HEK293 (cell line): Measurements from ENCODE around the gene KIAA0232.

Experiments
- CTCF ChIA-PET: fragments of 350-600 bp; formaldehyde crosslinking; extraction: SDS; loops from one replicate; lab custom pipeline; 2021; ENCODE audit warnings: antibody characterized with exemption; lab: Yijun Ruan, JAX
- POLR2A ChIA-PET: fragments of 300-600 bp; formaldehyde crosslinking; extraction: SDS; loops from one replicate; lab custom pipeline; 2020; ENCODE audit warnings: antibody characterized with exemption, inconsistent platforms; lab: Yijun Ruan, JAX
- H3K27ac ChIP-seq: fragments of 200-500 bp; sonication (Bioruptor generic); 2 replicates; pipeline ENCODE4 v1.5.1; 2014; ENCODE audit warnings: low read depth, low read length, control low read depth, inconsistent platforms; ENCODE audit errors: extremely low read depth
- H3K36me3 ChIP-seq, 2 experiments: fragments of 200-500 bp in 1 of 2; sonication (Bioruptor generic) in 1 of 2; 1 replicate in 1 of 2; 2 replicates in 1 of 2; pipeline ENCODE4 v1.5.1; 2014 to 2017; ENCODE audit warnings: inconsistent platforms in 2 of 2, low read length in 2 of 2; ENCODE audit not compliant: control insufficient read depth in 2 of 2, insufficient read depth in 1 of 2
- H3K4me1 ChIP-seq: fragments of 200-500 bp; sonication (Bioruptor generic); 2 replicates; pipeline ENCODE4 v1.5.1; 2014; ENCODE audit warnings: mild to moderate bottlenecking, low read length, inconsistent platforms; ENCODE audit not compliant: control insufficient read depth, insufficient read depth
- H3K4me3 ChIP-seq: 2 replicates; pipeline ENCODE4 v1.5.1; 2011; ENCODE audit warnings: low read depth, mild to moderate bottlenecking, control low read depth, low read length, moderate library complexity
- H3K9me3 ChIP-seq: fragments of 200-500 bp; sonication (Bioruptor generic); 2 replicates; pipeline ENCODE4 v1.5.1; 2014; ENCODE audit warnings: low read depth, low read length, inconsistent platforms; ENCODE audit not compliant: control insufficient read depth, insufficient read depth
- HOXC10 ChIP-seq: sonication (generic); formaldehyde crosslinking; IDR thresholded peaks from 2 replicates; pipeline ENCODE4 v1.8.1; 2023; ENCODE audit warnings: mild to moderate bottlenecking, missing genetic modification reagents
- KLF9 ChIP-seq: fragments of 450-650 bp; formaldehyde crosslinking; IDR thresholded peaks from 2 replicates; pipeline ENCODE4 v1.5.1; 2016; ENCODE audit warnings: missing biosample characterization, missing genetic modification characterization, low read depth
- YY1 ChIP-seq: fragments of 450-650 bp; formaldehyde crosslinking; IDR thresholded peaks from 2 replicates; pipeline ENCODE4 v1.5.1; 2018; ENCODE audit warnings: missing biosample characterization, missing genetic modification characterization
- ZBTB8A ChIP-seq: fragments of 450-650 bp; formaldehyde crosslinking; IDR thresholded peaks from 2 replicates; pipeline ENCODE4 v1.5.1; 2016; ENCODE audit warnings: missing biosample characterization, missing genetic modification characterization
- ZNF350 ChIP-seq: fragments of 450-650 bp; formaldehyde crosslinking; IDR thresholded peaks from 2 replicates; pipeline ENCODE4 v1.5.0; 2017; ENCODE audit warnings: missing biosample characterization, mild to moderate bottlenecking, missing genetic modification characterization
- ZNF621 ChIP-seq: fragments of 450-650 bp; formaldehyde crosslinking; IDR thresholded peaks from 2 replicates; pipeline ENCODE4 v1.5.1; 2017; ENCODE audit warnings: missing biosample characterization, missing genetic modification characterization
- ZNF747 ChIP-seq: fragments of 450-650 bp; formaldehyde crosslinking; IDR thresholded peaks from 2 replicates; pipeline ENCODE4 v1.5.1; 2016; ENCODE audit warnings: missing biosample characterization, missing genetic modification characterization
- TF ChIP-seq, protein P1 (sequence below): fragments of 450-650 bp; formaldehyde crosslinking; IDR thresholded peaks from 2 replicates; pipeline ENCODE4 v1.5.1; 2016; ENCODE audit warnings: missing biosample characterization, missing genetic modification characterization
- TF ChIP-seq, protein P2 (sequence below): fragments of 450-650 bp; formaldehyde crosslinking; IDR thresholded peaks from 2 replicates; pipeline ENCODE4 v1.5.1; 2017; ENCODE audit warnings: missing biosample characterization, missing genetic modification characterization
- TF ChIP-seq, protein P3 (sequence below): fragments of 450-650 bp; formaldehyde crosslinking; IDR thresholded peaks from 2 replicates; pipeline ENCODE4 v1.5.1; 2016; ENCODE audit warnings: missing biosample characterization, missing genetic modification characterization
- TF ChIP-seq, protein P4 (sequence below): fragments of 450-650 bp; IDR thresholded peaks from 2 replicates; pipeline ENCODE4 v1.5.1; 2018; ENCODE audit warnings: missing biosample characterization, missing genetic modification characterization
- TF ChIP-seq, protein P5 (sequence below): fragments of 450-650 bp; formaldehyde crosslinking; IDR thresholded peaks from 2 replicates; pipeline ENCODE4 v1.5.1; 2016; ENCODE audit warnings: missing biosample characterization, missing genetic modification characterization
- TF ChIP-seq, protein P6 (sequence below): fragments of 450-650 bp; formaldehyde crosslinking; IDR thresholded peaks from 2 replicates; pipeline ENCODE4 v1.5.1; 2016; ENCODE audit warnings: missing biosample characterization, missing genetic modification characterization, borderline replicate concordance

The KIAA0232 gene

DNA sequence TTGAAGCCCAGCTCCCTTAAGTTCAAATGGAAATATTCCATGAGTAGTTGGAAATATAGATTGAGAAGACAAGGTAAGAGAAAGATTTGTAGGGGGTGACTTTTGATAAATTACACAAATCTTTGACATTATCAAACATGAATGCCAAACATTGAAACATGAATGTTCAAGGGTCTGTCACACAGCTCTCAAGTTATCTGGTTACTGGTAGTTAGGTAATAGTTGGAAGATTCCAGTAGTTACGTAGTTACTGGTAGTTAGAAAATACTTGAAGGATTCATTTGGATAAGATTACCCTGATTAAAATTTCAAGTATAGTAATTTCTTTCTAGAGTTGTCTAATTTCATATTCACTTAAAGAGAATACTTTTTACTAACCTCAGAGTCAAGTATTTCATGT, 20.7 kb downstream of the KIAA0232 start (continued):
- no peak for TF ChIP-seq ZNF621 (tag by site-specific recombination)
- no peak for TF ChIP-seq HOXC10
- TF ChIP-seq ZBTB8A (tag by site-specific recombination): no peak

DNA sequence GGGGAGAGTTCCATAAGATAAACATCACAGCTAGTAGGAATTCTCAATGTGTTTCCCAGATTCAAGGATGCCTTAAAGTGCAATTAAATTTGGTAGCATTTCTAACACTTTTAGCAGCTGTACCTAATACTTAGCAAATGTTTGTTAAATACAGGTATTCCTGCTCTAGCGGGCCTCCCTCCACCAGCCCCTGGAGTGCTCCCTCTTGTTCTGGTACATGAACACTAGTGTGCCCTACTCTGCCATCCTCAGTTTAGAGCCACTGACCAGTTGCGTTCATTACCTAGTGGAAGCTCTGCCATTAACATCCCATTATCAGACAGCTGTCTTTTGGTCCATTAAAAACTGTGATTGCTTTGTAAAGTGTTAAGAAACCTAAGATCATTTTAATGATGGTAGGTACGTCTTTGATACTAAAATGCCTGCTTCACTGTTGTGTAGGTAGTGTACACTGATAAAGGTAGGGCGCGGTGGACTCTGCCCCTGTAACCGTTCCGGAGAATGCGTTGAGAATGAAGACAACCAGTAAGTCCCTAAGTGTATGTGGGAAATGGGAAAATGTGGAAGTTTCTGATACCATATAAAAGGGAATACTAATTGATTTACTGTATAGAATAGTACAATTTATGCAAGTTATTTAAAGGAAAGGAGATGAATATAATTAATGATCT, 21.7 kb downstream of the KIAA0232 start:
- POLR2A ChIA-PET: interaction anchor here (0.6 kb wide), 1 partner anchor 1256 kb away, joined by 3 read pairs; no protein-coding TSS in a partner anchor
- CTCF ChIA-PET: interaction anchor here (0.7 kb wide), 1 partner anchor 1538 kb away, joined by 3 read pairs; no protein-coding TSS in a partner anchor
- no peaks in the 10 kb centered on the region; the same call in 1 of the 2 replicates for H3K4me1 ChIP-seq
- no peaks in the 10 kb centered on the region for H3K36me3 ChIP-seq
- H3K4me3 ChIP-seq: no peak overlapping the region
- H3K9me3 ChIP-seq: no peaks in the 10 kb centered on the region
- no peak overlapping the region for H3K27ac ChIP-seq
- TF ChIP-seq HOXC10 (no peak), ZNF350 (no peak)
- TF ChIP-seq, protein P1, sequence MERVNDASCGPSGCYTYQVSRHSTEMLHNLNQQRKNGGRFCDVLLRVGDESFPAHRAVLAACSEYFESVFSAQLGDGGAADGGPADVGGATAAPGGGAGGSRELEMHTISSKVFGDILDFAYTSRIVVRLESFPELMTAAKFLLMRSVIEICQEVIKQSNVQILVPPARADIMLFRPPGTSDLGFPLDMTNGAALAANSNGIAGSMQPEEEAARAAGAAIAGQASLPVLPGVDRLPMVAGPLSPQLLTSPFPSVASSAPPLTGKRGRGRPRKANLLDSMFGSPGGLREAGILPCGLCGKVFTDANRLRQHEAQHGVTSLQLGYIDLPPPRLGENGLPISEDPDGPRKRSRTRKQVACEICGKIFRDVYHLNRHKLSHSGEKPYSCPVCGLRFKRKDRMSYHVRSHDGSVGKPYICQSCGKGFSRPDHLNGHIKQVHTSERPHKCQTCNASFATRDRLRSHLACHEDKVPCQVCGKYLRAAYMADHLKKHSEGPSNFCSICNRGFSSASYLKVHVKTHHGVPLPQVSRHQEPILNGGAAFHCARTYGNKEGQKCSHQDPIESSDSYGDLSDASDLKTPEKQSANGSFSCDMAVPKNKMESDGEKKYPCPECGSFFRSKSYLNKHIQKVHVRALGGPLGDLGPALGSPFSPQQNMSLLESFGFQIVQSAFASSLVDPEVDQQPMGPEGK (tag by site-specific recombination): no peak

DNA sequence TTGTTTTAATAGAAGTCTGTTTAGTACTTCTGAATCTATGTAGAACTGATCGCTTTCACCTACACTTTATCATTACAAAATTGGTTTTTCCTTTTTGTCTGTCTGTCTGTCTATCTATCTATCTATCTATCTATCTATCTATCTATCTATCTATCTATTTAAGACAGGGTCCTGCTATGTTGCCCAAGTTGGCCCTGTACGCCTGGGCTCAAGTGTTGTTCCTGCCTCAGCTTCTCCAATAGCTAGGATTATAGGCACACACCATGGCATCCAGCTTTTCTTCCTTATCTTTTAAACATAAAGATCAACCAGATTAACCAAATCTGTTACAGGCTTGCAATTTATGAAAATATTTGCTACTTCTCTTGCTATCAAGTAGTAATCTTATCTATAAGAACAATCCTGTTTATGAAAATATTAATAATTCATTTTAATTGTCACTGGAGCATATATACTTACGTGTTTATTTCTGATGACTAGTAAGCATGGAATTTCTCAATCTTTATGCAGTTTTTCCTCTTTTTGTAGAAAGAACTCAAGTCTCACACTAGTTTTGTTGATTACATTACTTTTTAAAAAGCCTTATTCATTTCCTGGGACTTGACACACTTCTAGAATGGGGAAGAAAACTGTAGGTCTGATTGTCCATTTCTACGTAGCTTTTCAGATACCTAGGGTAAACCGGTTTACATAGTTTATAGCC, 24.5 kb downstream of the KIAA0232 start:
- Histone ChIP-seq H3K9me3 (no peaks in the 10 kb centered on the region), H3K4me3 (no peak overlapping the region), H3K4me1 (no peaks in the 10 kb centered on the region), H3K36me3 (no peaks in the 10 kb centered on the region), H3K27ac (no peak overlapping the region)
- TF ChIP-seq, protein P2, sequence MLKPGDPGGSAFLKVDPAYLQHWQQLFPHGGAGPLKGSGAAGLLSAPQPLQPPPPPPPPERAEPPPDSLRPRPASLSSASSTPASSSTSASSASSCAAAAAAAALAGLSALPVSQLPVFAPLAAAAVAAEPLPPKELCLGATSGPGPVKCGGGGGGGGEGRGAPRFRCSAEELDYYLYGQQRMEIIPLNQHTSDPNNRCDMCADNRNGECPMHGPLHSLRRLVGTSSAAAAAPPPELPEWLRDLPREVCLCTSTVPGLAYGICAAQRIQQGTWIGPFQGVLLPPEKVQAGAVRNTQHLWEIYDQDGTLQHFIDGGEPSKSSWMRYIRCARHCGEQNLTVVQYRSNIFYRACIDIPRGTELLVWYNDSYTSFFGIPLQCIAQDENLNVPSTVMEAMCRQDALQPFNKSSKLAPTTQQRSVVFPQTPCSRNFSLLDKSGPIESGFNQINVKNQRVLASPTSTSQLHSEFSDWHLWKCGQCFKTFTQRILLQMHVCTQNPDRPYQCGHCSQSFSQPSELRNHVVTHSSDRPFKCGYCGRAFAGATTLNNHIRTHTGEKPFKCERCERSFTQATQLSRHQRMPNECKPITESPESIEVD: 0 out of 2 replicates have a peak, but pooled peaks have one; percentile 12
- TF ChIP-seq, protein P3, sequence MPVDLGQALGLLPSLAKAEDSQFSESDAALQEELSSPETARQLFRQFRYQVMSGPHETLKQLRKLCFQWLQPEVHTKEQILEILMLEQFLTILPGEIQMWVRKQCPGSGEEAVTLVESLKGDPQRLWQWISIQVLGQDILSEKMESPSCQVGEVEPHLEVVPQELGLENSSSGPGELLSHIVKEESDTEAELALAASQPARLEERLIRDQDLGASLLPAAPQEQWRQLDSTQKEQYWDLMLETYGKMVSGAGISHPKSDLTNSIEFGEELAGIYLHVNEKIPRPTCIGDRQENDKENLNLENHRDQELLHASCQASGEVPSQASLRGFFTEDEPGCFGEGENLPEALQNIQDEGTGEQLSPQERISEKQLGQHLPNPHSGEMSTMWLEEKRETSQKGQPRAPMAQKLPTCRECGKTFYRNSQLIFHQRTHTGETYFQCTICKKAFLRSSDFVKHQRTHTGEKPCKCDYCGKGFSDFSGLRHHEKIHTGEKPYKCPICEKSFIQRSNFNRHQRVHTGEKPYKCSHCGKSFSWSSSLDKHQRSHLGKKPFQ (tag by site-specific recombination): no peak
- ChIA-PET POLR2A (no interaction called here), CTCF (no interaction called here)

DNA sequence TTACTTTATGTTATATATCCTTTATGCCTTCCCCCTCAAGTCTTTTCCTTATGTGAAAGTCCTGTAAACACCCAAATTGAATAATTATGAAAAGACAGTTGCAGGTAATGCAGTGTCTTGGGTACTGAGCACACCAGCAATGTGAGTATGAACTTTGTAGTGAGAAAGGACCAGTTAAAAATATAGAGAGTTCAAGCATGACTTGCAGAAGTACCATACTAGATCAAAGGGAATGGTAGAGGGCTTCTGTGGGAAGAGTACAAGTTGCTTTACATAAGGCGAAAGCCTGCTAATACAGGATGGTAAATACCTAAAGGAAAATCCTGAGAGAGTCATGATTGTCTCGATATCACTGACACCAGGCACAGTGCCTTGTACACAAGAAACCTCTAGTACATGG, 25.7 kb downstream of the KIAA0232 start:
- Histone ChIP-seq H3K9me3 (no peaks in the 10 kb centered on the region), H3K4me3 (no peak overlapping the region), H3K36me3 (no peaks in the 10 kb centered on the region), H3K27ac (no peak overlapping the region), H3K4me1 (no peaks in the 10 kb centered on the region)
- ChIA-PET CTCF (no interaction called here), POLR2A (no interaction called here)
- TF ChIP-seq KLF9 (tag by site-specific recombination) (no peak), ZNF747 (tag by site-specific recombination) (no peak), YY1 (tag by site-specific recombination) (no peak)
- TF ChIP-seq, protein P4, sequence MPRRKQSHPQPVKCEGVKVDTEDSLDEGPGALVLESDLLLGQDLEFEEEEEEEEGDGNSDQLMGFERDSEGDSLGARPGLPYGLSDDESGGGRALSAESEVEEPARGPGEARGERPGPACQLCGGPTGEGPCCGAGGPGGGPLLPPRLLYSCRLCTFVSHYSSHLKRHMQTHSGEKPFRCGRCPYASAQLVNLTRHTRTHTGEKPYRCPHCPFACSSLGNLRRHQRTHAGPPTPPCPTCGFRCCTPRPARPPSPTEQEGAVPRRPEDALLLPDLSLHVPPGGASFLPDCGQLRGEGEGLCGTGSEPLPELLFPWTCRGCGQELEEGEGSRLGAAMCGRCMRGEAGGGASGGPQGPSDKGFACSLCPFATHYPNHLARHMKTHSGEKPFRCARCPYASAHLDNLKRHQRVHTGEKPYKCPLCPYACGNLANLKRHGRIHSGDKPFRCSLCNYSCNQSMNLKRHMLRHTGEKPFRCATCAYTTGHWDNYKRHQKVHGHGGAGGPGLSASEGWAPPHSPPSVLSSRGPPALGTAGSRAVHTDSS: no peak
- TF ChIP-seq, protein P5, sequence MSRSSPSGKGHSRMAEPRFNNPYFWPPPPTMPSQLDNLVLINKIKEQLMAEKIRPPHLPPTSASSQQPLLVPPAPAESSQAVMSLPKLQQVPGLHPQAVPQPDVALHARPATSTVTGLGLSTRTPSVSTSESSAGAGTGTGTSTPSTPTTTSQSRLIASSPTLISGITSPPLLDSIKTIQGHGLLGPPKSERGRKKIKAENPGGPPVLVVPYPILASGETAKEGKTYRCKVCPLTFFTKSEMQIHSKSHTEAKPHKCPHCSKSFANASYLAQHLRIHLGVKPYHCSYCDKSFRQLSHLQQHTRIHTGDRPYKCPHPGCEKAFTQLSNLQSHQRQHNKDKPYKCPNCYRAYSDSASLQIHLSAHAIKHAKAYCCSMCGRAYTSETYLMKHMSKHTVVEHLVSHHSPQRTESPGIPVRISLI (tag by site-specific recombination): no peak
- TF ChIP-seq, protein P6, sequence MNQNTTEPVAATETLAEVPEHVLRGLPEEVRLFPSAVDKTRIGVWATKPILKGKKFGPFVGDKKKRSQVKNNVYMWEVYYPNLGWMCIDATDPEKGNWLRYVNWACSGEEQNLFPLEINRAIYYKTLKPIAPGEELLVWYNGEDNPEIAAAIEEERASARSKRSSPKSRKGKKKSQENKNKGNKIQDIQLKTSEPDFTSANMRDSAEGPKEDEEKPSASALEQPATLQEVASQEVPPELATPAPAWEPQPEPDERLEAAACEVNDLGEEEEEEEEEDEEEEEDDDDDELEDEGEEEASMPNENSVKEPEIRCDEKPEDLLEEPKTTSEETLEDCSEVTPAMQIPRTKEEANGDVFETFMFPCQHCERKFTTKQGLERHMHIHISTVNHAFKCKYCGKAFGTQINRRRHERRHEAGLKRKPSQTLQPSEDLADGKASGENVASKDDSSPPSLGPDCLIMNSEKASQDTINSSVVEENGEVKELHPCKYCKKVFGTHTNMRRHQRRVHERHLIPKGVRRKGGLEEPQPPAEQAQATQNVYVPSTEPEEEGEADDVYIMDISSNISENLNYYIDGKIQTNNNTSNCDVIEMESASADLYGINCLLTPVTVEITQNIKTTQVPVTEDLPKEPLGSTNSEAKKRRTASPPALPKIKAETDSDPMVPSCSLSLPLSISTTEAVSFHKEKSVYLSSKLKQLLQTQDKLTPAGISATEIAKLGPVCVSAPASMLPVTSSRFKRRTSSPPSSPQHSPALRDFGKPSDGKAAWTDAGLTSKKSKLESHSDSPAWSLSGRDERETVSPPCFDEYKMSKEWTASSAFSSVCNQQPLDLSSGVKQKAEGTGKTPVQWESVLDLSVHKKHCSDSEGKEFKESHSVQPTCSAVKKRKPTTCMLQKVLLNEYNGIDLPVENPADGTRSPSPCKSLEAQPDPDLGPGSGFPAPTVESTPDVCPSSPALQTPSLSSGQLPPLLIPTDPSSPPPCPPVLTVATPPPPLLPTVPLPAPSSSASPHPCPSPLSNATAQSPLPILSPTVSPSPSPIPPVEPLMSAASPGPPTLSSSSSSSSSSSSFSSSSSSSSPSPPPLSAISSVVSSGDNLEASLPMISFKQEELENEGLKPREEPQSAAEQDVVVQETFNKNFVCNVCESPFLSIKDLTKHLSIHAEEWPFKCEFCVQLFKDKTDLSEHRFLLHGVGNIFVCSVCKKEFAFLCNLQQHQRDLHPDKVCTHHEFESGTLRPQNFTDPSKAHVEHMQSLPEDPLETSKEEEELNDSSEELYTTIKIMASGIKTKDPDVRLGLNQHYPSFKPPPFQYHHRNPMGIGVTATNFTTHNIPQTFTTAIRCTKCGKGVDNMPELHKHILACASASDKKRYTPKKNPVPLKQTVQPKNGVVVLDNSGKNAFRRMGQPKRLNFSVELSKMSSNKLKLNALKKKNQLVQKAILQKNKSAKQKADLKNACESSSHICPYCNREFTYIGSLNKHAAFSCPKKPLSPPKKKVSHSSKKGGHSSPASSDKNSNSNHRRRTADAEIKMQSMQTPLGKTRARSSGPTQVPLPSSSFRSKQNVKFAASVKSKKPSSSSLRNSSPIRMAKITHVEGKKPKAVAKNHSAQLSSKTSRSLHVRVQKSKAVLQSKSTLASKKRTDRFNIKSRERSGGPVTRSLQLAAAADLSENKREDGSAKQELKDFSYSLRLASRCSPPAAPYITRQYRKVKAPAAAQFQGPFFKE (tag by site-specific recombination): no peak
